ENCODE data around the gene PDE1A.

The PDE1A gene

DNA sequence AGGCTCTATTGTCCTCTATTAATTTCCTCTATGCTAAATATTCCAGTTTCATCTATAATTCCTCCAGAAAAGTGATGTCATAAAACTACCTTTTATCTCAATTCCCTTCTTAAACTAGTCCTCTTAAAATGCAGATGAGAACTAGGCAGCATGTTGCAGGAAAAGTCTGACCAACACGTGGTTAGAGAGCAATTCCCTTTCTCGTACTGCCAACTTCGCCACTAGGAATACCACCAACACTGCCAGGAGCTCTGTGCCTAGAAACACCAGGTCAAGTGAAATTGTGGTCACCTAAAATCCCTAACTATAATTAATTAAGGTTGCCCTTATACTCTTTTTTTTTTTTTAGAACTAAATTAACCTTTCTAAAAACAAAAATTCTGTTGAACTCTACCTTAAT, 313.5 kb downstream of the PDE1A start:
- no peak for DNase-seq

DNA sequence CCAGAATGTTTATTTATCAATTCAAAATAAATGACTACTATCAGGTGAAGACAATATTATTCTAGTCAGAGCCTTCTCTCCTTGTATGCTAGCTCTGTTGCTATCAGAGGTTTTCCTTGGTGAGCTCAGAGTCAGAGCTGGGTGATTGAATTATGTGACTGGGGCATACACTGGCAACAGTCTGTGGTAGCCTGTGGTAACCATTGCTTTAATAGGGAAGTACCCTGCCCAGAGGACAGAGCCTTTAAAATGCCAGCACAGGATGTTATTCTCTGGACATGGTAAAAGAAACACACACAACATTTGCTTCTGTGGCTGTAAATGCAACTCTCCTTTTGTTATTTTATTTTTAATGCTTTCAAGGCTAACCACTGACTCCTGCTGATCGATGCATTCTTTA, 316.5 kb downstream of the PDE1A start:
- DNase-seq = no peak

DNA sequence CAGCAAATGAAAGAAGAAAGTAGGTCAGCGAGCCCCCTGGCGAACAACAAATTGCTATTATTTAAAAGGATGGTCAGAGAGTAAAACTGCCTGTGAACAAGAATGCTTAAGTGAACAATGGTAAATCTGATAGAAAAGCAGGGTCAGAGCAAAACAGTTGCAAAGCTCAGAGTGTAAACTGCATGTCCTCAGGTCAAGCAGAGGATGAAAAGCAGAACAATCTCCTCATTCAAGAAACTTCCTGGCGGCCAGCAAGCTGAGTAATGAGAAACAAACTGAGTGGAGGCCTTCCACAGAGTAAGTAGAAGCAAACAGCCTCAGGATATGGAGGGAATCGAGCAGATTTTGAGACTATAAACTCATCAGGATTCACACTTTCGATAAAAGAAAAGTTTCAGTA, 323.3 kb downstream of the PDE1A start:
- no peak for DNase-seq

DNA sequence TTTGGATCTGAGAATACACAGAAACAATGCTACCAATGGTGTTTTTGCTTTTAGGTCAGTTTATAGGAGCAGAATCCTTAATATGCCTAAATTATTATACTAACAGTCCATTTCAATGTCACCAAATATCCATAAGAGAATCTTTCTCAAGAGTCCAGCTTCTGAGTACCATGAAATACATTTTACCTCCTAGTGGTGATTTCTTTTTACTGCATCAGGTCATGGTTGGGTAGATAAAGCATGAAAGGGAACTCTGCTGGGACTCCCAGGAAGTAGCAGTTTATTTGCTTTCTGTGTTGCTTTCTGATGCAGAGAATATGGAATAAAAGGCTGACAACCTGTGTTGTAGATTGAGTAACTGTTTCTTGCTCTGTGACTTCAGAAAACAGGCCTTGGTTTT, 325.6 kb downstream of the PDE1A start:
- no peak for DNase-seq

DNA sequence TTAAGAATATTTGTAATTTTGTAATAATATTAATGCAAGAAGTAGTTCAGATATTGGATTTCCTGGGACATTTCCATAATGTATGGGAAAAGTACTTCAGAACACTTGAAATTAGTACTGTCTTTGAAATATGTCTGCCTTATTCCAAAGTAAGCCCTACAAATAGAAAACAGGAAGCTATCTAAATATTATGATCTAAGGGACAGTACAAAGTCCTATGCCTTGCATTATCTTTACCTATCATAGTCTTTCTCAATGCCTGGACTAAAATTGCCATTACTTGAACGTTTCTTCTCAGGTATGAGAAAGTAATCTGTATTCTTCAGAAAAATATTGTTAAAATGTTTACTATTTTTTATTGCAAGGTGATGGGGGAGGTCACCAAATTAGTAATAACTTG, 328.2 kb downstream of the PDE1A start:
- no peak for DNase-seq

DNA sequence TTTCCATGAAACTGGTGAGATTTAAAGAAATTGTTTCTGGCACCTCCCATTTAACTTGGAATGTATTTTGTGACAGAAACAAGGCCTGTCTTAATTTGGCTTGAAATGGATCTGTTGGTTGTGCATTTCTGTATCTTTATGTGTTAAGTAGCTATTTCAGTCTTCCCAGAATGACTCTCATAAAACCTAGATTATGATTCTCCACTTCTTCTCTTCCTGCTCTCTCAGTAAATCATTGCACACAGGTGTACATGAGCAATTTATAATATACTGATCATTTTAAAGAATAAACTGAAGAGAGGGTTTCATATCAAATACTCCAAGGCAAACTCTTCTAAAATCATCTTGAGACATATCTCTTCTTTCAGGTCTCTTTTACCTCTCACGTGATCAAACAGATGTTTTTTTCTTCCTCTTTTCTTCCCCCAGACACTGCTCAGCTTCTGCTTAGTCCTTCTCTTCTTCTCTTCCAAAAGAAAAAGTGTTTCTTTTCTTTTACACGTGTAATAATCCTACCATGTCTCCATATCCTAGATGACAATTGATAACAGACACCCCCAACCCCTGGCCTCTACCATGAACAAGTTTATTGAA, 329.2 kb downstream of the PDE1A start:
- DNase-seq = no peak

DNA sequence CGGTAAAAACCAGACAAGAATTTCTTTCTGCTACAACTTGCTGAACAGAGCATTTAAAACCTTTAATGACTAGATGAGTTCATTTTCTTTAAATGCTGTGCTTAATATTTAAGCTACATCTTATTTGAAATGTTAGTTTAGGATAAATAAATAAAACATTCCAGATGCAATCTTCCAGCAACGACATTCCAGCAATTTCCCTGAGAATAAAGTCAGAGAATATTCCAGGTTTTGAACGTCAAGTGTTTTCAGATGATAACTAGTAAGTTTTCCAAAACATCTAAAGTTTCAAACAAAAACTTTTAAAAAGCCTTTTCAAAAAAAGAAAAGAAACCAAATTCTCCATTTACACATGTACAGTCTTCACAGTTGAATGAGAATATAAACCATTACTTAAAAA, 336.4 kb downstream of the PDE1A start:
- DNase-seq = no peak

Data from NCI-H2171 treated with DMSO at 0.1 percent for 48 hours (cell line).